HuH-7.5 (cell line): ENCODE results near the gene PRR29.
A peak's percentile ranks its signal among the peaks of the same experiment; 100 is the strongest.

Experiments used
- DNase-seq: peaks from one replicate; pipeline ENCODE4 v3.0.0; 2011; ENCODE audit warnings: low spot score

PRR29 gene

GRCh38 chr17:63998050-63998720, at the start of gene PRR29:
Gene PRR29 (plus strand): TSS chr17:63998351. CDS start chr17:63998365, 14 bp downstream.
- DNase-seq = peak; percentile 82

DNA sequence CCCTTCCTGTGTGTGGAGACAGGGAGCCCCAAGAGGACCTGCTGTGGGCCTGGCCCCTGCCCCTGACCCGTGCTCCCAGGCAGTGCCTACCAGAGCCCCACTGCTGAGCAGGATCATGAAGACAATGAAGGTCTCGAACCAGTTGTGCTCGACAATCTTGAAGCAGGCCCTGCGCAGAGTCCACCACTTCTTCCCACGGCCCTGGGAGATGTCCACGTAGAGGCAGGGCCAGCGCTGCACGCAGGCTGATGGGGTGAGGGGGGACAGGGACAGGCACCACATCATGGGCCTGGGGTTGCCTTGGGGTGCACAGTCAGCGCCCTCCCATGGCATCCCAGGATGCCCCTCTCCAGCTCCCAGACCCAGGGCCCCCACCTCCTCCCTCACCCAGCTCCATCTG, 49.6 kb upstream of the PRR29 start:
- no peak for DNase-seq

GRCh38 chr17:63949576-63950250, 48.4 kb upstream of the PRR29 start:
- no peak for DNase-seq

GRCh38 chr17:63950940-63951907, 46.9 kb upstream of the PRR29 start:
- DNase-seq = peak; percentile 84

GRCh38 chr17:63954402-63955063, 43.6 kb upstream of the PRR29 start:
- DNase-seq = no peak

DNA sequence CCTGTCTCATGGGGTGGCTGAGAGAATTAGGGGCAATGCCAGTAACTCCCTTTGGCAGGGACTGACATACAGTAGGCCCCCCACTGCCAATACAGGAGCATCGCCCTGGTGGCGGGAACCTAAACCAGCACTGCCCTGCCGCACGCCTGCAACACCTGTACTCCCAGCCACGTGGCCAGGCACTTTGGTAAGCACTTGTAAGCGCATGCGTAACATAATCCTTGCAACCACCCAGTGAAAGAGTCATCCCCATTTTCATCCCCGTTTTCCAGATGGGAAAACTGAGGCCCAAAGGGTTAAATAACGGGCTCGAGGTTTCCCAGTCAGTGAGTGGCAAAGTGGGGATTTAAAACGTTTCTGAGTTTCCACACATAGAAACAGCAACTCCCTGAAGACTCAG, 42.9 kb upstream of the PRR29 start:
- no peak for DNase-seq

DNA sequence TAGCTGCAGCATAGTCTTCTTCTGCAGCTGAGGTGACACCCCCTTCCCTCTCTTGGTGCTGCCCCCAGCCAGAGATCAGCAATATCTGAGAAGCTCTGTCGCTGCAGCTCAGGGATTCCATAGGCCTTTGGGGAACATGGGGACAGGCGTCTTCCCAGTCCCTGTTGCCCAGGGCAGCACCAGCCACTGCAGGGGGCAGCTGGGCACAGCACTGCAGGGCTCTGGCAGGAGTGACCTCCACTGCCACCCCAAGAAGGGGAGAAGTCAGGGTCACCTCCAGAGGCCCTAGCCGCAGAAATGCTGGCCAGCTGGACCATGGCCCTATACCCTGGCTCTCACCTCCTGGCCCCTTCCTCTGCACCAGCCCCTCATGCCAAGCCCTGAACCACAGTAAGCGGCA, 42.4 kb upstream of the PRR29 start:
- no peak for DNase-seq

DNA sequence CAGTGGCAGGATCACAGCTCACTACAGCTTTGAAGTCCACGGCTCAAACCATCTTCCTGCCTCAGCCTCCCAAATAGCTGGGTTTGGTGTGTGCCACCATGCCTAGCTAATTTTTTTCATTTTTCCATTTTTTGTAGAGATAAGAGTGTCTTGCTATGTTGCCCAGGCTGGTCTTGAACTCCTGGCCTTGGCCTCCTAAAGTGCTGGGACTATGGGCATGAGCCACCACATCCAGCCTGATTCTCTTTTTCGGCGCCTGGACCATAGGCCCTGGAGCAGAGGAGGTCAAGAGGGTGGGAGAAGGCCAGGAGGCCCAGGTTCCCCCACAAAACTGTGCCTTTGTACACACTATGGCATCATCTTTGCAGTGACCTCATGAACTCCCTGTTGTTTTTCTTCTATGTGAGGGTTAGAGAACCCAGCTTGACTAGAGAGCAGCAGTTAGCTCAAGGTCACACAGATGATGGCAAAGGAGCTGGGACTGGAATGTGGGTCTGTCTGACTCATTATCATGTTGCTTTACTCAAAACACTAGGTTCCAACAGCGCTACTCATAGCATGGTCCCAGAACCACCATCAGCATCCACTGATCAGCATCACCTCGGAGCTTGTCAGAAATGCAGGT, 41.7 kb upstream of the PRR29 start:
- DNase-seq = no peak

DNA sequence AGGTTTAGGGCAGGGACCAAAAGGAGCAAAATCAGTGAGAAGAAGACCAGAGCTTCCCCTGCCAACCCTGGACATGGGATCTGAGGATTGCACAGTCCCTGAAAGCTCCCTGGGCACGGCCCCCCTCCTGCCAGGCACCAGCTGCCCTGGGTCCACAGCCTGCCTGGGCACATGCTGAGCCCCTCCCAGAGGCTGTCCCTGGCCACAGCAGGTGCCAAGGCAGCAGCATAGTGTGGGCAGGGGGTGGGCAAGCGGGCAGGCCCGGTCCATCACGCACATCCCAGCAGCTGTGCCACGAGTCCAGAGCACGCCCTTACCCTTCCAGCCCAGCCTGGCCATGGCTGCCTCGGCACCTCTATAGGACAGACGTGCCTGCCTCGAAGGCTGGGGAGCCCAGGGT, 38.1 kb upstream of the PRR29 start:
- DNase-seq = no peak

DNA sequence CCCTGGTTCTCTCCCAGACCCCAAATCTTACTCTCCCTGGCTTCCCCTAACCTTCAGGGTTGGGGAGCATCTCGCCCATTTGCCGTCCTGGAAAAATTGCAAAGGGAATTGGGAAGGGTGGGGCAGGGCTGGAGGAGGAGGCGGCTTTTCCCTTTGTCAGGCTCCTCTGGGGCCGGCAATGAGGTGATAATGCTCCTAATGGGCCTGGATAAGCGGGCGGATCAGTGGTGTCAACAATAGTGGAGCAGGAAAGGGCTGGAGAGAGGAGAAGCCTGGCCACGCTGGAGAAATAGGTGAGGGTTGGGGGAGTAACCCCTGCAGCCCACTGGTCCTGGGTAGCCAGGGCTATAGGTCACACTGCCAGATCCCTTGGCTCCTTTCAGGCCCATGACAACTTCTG, 37.7 kb upstream of the PRR29 start:
- DNase-seq = no peak

DNA sequence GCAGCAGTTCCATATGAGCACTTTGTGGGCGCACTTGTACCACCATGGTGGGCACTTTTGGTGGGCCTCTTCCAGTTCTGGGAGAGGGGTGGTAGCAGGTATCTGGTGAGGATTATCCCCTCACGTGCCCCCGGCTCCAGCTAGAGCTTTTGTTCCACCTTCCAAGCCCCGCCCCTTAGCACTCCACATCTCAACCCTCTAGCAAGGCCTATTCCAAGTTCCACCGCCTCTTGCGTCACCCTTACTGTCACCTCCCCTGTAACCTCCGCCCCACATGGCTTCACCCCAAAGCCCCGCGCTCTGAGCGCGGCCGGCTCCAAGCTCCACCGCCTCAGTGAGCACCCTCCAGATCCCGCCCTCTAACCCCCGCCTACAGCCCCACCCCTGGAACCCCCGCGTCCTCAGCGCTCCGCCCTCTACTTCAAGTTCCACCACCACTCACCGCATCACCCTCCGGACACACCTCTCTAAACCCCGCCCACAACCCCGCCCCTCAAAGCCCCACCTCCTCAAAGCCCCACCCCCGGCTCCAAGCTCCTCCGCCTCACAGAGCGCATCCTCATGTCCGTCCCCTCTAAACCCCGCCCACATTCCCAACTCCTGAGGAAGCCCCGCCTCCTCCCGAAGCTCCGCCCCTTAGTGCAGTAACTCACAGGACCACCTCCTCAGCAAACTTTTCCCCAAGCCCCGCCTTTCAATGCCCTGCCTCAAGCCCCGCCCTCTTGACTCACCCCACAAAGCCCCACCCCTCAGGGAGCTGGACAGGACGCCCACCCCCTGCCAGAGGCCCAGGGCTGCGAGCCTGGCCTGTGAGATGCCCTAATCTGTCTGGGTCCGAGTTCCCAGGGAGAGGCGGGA, 36.6 kb upstream of the PRR29 start:
- peak; percentile 67 for DNase-seq

GRCh38 chr17:63962298-63962744, 35.8 kb upstream of the PRR29 start:
- DNase-seq = no peak

DNA sequence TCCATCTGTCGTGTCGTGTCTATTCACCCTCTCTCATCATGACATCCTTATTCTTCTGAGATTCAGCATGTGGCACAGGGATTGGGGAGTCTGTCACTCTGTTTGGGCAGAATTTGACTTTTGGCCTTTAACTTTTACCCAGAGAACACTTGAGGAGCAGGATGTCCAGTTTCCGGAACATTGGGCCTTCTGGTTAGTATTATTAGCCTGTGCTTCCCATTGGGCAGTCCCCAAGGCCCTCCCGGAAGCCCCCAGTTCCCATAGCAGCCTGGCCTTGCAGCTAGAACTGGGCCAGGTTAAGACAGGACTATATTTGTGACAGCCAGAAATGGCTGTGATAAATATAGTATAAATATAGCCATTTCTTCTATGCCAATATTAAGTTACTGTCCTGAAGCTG, 35.0 kb upstream of the PRR29 start:
- no peak for DNase-seq

GRCh38 chr17:63966646-63967264, 31.4 kb upstream of the PRR29 start:
- DNase-seq = no peak

DNA sequence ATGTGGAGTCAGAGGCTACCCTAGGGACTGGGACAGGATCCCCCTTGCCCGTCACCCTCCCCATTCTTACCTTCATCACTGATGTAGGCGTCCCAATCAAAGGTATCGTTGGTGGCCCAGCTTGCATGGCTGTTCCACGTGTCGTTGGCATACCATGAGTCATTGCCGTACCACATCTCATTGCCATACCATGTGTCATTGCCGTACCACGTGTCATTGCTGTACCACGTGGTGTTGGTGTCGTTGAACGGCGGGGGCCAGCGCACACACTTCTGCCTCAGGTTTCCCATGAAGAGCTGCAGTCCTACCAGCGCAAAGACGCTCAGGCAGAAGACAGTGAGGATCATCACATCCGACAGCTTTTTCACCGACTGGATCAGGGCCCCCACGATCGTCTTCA, 30.2 kb upstream of the PRR29 start:
- DNase-seq = no peak

DNA sequence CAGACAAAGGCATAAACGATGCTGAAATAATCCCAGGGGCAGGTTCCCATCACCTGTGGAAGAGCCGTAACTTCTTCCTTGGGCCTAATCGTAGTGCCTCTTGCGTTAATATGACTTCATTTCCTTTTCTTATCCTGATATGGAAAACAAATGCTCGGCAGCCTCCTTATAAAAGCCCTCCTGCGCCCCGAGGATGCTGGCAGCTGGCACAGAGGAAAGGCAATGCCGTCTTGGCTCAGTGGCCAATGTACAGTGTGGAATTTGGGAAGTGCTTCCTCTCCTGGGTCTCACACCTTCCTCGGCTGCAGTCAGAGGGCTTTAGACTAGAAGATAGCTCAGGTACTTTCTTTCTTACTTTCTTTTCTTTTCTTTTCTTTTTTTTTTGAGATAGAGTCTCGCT, 28.9 kb upstream of the PRR29 start:
- no peak for DNase-seq

- DNase-seq = no peak
These were observed 25.4 kb upstream of the PRR29 start, which contains the start of gene SCN4A for GRCh38 chr17:63972796-63973195. Gene SCN4A (minus strand): TSS chr17:63972918. CDS start chr17:63972841, 77 bp downstream.

DNA sequence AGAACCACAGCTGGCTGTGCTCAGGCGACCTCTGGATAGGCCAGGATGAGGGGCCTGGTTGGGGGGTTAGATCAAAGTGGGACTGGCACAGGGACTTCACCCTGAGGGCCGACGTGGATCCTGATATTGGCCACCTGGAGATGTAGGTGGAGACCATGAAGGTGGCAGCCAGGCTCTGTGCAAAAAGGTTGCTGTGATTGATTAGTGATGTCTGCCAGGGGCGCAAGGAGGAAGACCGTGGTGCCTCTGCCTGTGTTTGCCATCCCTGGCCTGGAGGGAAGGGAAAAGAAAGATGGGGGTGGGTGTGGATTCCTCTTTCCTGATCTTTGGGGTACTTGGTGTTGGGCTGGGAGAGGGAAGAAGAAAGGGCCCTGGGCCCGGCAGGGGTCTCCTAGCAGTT, 24.9 kb upstream of the PRR29 start:
- DNase-seq = no peak

- DNase-seq = no peak
These were observed 24.1 kb upstream of the PRR29 start for GRCh38 chr17:63973930-63974593.
